Measurements from ENCODE around the gene TSPAN5.

DNA sequence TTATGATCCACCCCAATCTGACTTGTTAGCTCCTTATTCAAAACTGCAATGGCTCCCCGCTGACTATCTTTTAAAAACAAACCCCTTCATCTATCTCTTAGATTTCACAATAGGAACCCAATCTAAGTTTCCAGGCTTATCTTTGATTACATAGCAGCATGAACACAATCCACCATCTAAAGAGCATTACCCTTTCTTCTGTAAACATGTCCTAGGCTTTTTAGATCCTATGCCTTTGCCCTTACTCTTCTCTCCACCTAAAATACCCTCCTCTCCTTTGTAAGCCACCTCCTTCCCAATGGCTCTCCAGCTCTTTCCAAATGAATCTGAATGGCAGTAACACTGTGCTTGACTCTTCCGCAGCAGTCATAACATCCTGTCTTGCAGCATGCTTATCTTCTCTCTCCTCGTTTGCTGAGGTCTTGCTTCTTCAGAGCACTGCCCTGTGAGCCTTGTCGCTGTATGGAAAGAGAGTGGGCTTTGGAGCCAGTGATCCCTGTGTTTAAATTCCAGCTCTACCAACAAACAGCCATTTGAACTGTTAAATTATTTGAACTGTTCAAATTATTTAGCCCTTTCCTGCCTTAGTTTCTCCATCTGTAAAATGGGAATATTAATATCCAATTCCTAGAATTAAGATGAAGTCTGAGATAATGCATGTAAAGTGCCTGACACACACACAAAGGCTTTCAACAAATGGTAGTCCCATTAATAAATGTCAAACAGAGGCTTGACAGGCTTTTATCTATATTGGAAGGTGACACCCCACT lies 16.2 kb upstream of the TSPAN5 start:
- TF ChIP-seq, protein P1, sequence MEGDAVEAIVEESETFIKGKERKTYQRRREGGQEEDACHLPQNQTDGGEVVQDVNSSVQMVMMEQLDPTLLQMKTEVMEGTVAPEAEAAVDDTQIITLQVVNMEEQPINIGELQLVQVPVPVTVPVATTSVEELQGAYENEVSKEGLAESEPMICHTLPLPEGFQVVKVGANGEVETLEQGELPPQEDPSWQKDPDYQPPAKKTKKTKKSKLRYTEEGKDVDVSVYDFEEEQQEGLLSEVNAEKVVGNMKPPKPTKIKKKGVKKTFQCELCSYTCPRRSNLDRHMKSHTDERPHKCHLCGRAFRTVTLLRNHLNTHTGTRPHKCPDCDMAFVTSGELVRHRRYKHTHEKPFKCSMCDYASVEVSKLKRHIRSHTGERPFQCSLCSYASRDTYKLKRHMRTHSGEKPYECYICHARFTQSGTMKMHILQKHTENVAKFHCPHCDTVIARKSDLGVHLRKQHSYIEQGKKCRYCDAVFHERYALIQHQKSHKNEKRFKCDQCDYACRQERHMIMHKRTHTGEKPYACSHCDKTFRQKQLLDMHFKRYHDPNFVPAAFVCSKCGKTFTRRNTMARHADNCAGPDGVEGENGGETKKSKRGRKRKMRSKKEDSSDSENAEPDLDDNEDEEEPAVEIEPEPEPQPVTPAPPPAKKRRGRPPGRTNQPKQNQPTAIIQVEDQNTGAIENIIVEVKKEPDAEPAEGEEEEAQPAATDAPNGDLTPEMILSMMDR (conservative IDR thresholded peaks at IDR 0.05) = no peak
- no peak for TF ChIP-seq ZFX (IDR thresholded peaks at IDR 0.05)
